ENCODE results near the gene TWSG1. TPM values are rescaled to one million over a fixed set of nuclear protein-coding genes. Genes with fewer than 3 reads are reported as not detected.

Gene TWSG1
- total RNA-seq, 2 experiments from 2014 or later, result 6.1 to 6.5 TPM

GRCh38 chr18:9322744-9323143 is 11.8 kb upstream of the TWSG1 start:
- no peak overlapping the region for H3K27ac Mint-ChIP-seq
- H3K36me3 Mint-ChIP-seq (ENCODE audit: low read depth), result no peaks in the 10 kb centered on the region
- POLR2A ChIA-PET, result no interaction called here
- DNase-seq, result no peak
- peaks cover 6% of the 10 kb centered on the region for H3K9me3 Mint-ChIP-seq
- no peak overlapping the region for H3K4me3 Mint-ChIP-seq
- H3K4me1 Mint-ChIP-seq, result no peaks in the 10 kb centered on the region
- H3K27me3 Mint-ChIP-seq, result peaks cover 18% of the 10 kb centered on the region
- CTCF ChIA-PET, result no interaction called here

GRCh38 chr18:9323750-9324445 is 10.7 kb upstream of the TWSG1 start:
- no peaks in the 10 kb centered on the region for H3K36me3 Mint-ChIP-seq (ENCODE audit: low read depth)
- peaks cover 11% of the 10 kb centered on the region for H3K9me3 Mint-ChIP-seq
- no peak for DNase-seq
- peaks cover 18% of the 10 kb centered on the region for H3K27me3 Mint-ChIP-seq
- no peak overlapping the region for H3K4me3 Mint-ChIP-seq
- no peak overlapping the region for H3K27ac Mint-ChIP-seq
- POLR2A ChIA-PET, result no interaction called here
- H3K4me1 Mint-ChIP-seq, result no peaks in the 10 kb centered on the region
- CTCF ChIA-PET, result no interaction called here

- DNase-seq, result no peak
- Mint-ChIP-seq H3K27me3 (peaks cover 21% of the 10 kb centered on the region), H3K4me1 (no peaks in the 10 kb centered on the region), H3K4me3 (no peak overlapping the region), H3K9me3 (peaks cover 6% of the 10 kb centered on the region), H3K27ac (no peak overlapping the region), H3K36me3 (ENCODE audit: low read depth) (no peaks in the 10 kb centered on the region)
- ChIA-PET POLR2A (no interaction called here), CTCF (interaction anchor here (1.0 to 1.3 kb wide), 2 partner anchors 9 to 26 kb away, joined by 3 to 4 read pairs; partner anchors contain the start of gene TWSG1)
Observed at GRCh38 chr18:9325716-9326115, 8.9 kb upstream of the TWSG1 start.

GRCh38 chr18:9328776-9329175 is 5.8 kb upstream of the TWSG1 start:
- Mint-ChIP-seq H3K27ac (no peak overlapping the region), H3K27me3 (peaks cover 27% of the 10 kb centered on the region), H3K9me3 (peaks cover 6% of the 10 kb centered on the region), H3K36me3 (ENCODE audit: low read depth) (no peaks in the 10 kb centered on the region), H3K4me3 (no peak overlapping the region), H3K4me1 (peaks cover 2% of the 10 kb centered on the region)
- ChIA-PET CTCF (no interaction called here), POLR2A (no interaction called here)
- no peak for DNase-seq

- Mint-ChIP-seq H3K27me3 (peaks cover 30% of the 10 kb centered on the region), H3K4me3 (no peak overlapping the region), H3K9me3 (peaks cover 6% of the 10 kb centered on the region), H3K36me3 (ENCODE audit: low read depth) (no peaks in the 10 kb centered on the region), H3K27ac (no peak overlapping the region), H3K4me1 (peaks cover 6% of the 10 kb centered on the region)
- CTCF ChIA-PET, result no interaction called here
- no peak for DNase-seq
- POLR2A ChIA-PET, result no interaction called here
Observed at GRCh38 chr18:9329471-9329870, 5.1 kb upstream of the TWSG1 start.

- ChIA-PET POLR2A (no interaction called here), CTCF (no interaction called here)
- H3K27ac Mint-ChIP-seq, result no peak overlapping the region
- no peak overlapping the region for H3K4me3 Mint-ChIP-seq
- peaks cover 9% of the 10 kb centered on the region for H3K4me1 Mint-ChIP-seq
- peaks cover 6% of the 10 kb centered on the region for H3K9me3 Mint-ChIP-seq
- no peak for DNase-seq
- peaks cover 30% of the 10 kb centered on the region for H3K27me3 Mint-ChIP-seq
- no peaks in the 10 kb centered on the region for H3K36me3 Mint-ChIP-seq (ENCODE audit: low read depth)
Observed at GRCh38 chr18:9330419-9330818, 4.2 kb upstream of the TWSG1 start.

GRCh38 chr18:9333441-9334328 is 888 bp upstream of the TWSG1 start:
- peaks cover 32% of the 10 kb centered on the region for H3K4me1 Mint-ChIP-seq
- no peak for DNase-seq
- CTCF ChIA-PET, result interaction anchor here (0.6 to 1.4 kb wide), 9 partner anchors 8 to 272 kb away, joined by 3 to 5 read pairs (median 4); no protein-coding TSS in a partner anchor
- POLR2A ChIA-PET, result no interaction called here
- peaks cover 21% of the 10 kb centered on the region for H3K27me3 Mint-ChIP-seq
- H3K36me3 Mint-ChIP-seq (ENCODE audit: low read depth), result peaks cover 4% of the 10 kb centered on the region
- H3K9me3 Mint-ChIP-seq, result peaks cover 4% of the 10 kb centered on the region
- peak overlapping the region; percentile 86 for H3K4me3 Mint-ChIP-seq
- peak overlapping the region; percentile 80 for H3K27ac Mint-ChIP-seq

GRCh38 chr18:9334973-9335696 is 562 bp downstream of the TWSG1 start:
- Mint-ChIP-seq H3K36me3 (ENCODE audit: low read depth) (peaks cover 4% of the 10 kb centered on the region), H3K9me3 (no peaks in the 10 kb centered on the region), H3K4me3 (peak overlapping the region; percentile 86), H3K27ac (peak overlapping the region; percentile 62), H3K4me1 (peaks cover 32% of the 10 kb centered on the region), H3K27me3 (peaks cover 18% of the 10 kb centered on the region)
- ChIA-PET CTCF (interaction anchor here (0.5 to 1.4 kb wide), 3 partner anchors 10 to 94 kb away, joined by 3 to 4 read pairs (median 3); no protein-coding TSS in a partner anchor), POLR2A (no interaction called here)
- DNase-seq, result peak; percentile 36

- Mint-ChIP-seq H3K27me3 (peaks cover 17% of the 10 kb centered on the region), H3K27ac (no peak overlapping the region), H3K36me3 (ENCODE audit: low read depth) (peaks cover 7% of the 10 kb centered on the region), H3K4me3 (peak overlapping the region; percentile 81), H3K4me1 (peaks cover 35% of the 10 kb centered on the region), H3K9me3 (no peaks in the 10 kb centered on the region)
- DNase-seq, result no peak
- ChIA-PET POLR2A (no interaction called here), CTCF (no interaction called here)
Observed at GRCh38 chr18:9335697-9336045, 1.1 kb downstream of the TWSG1 start.

GRCh38 chr18:9336827-9337226 is 2.3 kb downstream of the TWSG1 start:
- no peak for DNase-seq
- ChIA-PET CTCF (interaction anchor here (0.6 kb wide), 2 partner anchors 10 to 241 kb away, joined by 3 to 4 read pairs; no protein-coding TSS in a partner anchor), POLR2A (no interaction called here)
- Mint-ChIP-seq H3K4me3 (no peak overlapping the region), H3K4me1 (peaks cover 35% of the 10 kb centered on the region), H3K27ac (no peak overlapping the region), H3K27me3 (peaks cover 9% of the 10 kb centered on the region), H3K9me3 (no peaks in the 10 kb centered on the region), H3K36me3 (ENCODE audit: low read depth) (peaks cover 9% of the 10 kb centered on the region)

GRCh38 chr18:9337873-9338272 is 3.3 kb downstream of the TWSG1 start:
- H3K27ac Mint-ChIP-seq, result peak overlapping the region; percentile 42
- no peak for DNase-seq
- H3K4me1 Mint-ChIP-seq, result peaks cover 35% of the 10 kb centered on the region
- peaks cover 7% of the 10 kb centered on the region for H3K27me3 Mint-ChIP-seq
- CTCF ChIA-PET, result no interaction called here
- POLR2A ChIA-PET, result no interaction called here
- peaks cover 9% of the 10 kb centered on the region for H3K36me3 Mint-ChIP-seq (ENCODE audit: low read depth)
- no peaks in the 10 kb centered on the region for H3K9me3 Mint-ChIP-seq
- H3K4me3 Mint-ChIP-seq, result no peak overlapping the region

- Mint-ChIP-seq H3K4me1 (peaks cover 25% of the 10 kb centered on the region), H3K9me3 (peaks cover 3% of the 10 kb centered on the region), H3K27me3 (no peaks in the 10 kb centered on the region), H3K36me3 (ENCODE audit: low read depth) (peaks cover 18% of the 10 kb centered on the region), H3K4me3 (no peak overlapping the region), H3K27ac (no peak overlapping the region)
- ChIA-PET POLR2A (no interaction called here), CTCF (no interaction called here)
- no peak for DNase-seq
Observed at GRCh38 chr18:9340472-9340871, 5.9 kb downstream of the TWSG1 start.

GRCh38 chr18:9343577-9343976 is 9.0 kb downstream of the TWSG1 start:
- DNase-seq, result no peak
- peaks cover 10% of the 10 kb centered on the region for H3K4me1 Mint-ChIP-seq
- H3K27ac Mint-ChIP-seq, result no peak overlapping the region
- POLR2A ChIA-PET, result no interaction called here
- peaks cover 3% of the 10 kb centered on the region for H3K9me3 Mint-ChIP-seq
- no peaks in the 10 kb centered on the region for H3K27me3 Mint-ChIP-seq
- no peak overlapping the region for H3K4me3 Mint-ChIP-seq
- H3K36me3 Mint-ChIP-seq (ENCODE audit: low read depth), result peaks cover 16% of the 10 kb centered on the region
- CTCF ChIA-PET, result no interaction called here

Data from activated CD4-positive, alpha-beta T cell treated with anti-CD3 and anti-CD28 coated beads, Interleukin-2, amount 10 ng/mL, durations not matched to agents 7 days and 5 days (primary cell).